HG02571 (cell line): ENCODE results near the gene ZNF836.
"Not testable (repeated sequence)": the region's sequence is repeated elsewhere in the genome, so short reads cannot be mapped to it uniquely, and the experiment has no call there.

ENCODE experiments used
- ATAC-seq: cut with Tn5 transposase; IDR thresholded peaks from one replicate; pipeline ENCODE4 v1.9.1; 2021; ENCODE audit warnings: mild to moderate bottlenecking, moderate library complexity; ENCODE audit not compliant: unreplicated experiment

ZNF836 gene

DNA sequence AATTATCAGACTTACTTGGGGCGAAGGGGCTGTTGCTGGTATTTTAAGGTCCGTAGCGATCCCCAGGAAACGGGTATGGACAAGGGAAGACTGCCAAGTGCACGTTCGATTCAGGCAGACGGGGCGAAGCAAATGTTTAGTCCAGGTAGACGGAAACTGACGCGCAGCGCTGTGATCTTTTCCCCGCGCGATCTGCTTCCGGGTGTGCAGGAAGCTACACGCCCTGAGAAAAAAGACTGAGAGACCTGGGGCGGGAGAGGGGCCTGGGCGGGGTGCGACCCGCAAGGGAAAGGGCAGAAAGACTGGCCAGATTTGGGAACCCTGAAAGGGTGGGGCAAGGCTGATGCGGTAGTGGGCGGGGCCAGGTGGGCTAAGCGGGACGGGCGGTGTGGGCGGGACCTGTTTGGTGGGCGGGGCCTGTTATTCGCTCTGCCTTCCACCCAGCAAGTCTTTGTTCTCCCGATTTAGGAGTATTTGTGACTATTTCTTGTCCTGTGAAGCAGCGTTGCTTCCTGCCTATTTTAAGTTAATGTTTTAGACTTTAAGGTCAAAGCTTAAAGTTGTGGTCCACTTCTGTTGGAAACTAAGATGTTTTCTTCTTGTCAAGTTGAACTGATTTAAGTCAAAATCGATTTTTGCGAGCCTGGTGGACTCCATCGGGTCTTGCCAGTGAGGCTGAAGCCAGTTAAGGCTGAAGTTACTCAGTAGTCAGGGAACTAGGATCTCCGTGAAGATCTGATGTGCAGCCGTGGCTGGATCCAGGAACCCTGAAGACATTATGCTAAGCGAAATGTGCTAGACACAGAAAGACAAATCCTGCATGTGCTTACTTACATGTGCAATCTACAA is at the start of gene ZNF836:
ZNF836 (minus strand) TSS at position 301 of the 849 bp plus-strand sequence. CDS start 3,549 bp downstream, outside the sequence.
- ATAC-seq = no peak

DNA sequence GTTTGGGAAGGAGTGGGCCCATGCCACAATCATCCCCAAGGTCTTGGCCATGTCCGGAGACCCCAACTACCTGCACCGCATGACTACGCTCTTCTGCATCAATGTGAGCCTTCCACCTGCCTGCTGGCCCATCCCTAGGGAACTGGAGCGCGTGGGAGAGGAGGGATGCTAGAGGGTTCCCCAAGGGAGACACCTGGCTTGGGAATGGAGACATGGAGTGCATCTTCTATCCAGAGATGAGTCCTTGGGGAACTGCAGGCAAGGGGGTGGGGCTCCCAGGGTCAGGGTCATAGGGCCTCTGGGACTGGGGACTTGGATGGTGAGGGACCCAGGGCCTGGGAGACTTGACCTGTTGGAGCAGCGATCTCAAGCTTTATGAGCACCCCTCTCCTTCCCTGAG is 49.6 kb upstream of the ZNF836 start:
- ATAC-seq = no peak

GRCh38 chr19:52219611-52220010 is 48.2 kb upstream of the ZNF836 start:
- no peak for ATAC-seq

DNA sequence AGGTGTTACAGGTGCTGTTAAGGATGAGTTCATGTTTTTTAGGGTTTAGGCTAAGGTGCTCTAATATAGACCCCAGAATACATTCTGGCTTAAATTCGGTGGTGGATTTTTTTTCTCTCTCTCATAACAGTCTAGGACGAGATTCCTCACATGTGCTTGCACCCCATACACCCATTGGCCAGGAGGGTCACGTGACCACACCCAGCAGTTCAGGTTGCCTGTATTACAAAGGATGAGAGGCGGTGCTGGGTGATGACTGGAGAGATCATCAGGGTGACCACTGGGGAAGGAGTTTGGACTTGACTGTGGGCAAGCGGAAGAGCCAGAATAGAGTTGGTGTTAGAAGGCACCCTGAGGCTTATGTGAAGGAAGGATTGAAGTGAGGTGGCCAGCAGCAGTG is 46.2 kb upstream of the ZNF836 start:
- ATAC-seq = no peak

GRCh38 chr19:52216401-52216800 is 45.0 kb upstream of the ZNF836 start:
- no peak for ATAC-seq

- no peak for ATAC-seq
Observed at GRCh38 chr19:52214241-52214640, 42.8 kb upstream of the ZNF836 start.

DNA sequence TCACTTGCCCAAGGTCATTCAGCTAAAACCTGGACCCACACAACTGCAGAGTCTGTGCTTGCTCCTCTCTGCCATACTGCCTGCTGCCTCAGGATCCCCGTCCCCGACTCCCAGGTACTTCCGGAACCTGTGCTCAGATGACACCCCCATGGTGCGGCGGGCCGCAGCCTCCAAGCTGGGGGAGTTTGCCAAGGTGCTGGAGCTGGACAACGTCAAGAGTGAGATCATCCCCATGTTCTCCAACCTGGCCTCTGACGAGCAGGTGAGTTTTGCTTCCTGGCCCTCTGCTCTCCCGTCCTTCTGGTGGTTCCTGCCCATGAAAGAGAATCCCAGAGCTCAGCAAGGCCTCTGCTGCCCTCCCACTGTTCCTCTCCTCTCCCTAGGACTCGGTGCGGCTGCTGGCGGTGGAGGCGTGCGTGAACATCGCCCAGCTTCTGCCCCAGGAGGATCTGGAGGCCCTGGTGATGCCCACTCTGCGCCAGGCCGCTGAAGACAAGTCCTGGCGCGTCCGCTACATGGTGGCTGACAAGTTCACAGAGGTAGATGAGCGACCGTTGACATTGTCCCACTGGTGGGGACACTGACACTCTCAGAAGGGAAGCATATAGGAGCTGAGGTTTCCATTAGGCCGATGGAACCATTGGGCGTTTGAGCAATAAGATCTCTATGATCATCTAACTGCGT is 41.3 kb upstream of the ZNF836 start:
- ATAC-seq = no peak

- no peak for ATAC-seq
Observed at GRCh38 chr19:52211926-52212571, 40.6 kb upstream of the ZNF836 start.

DNA sequence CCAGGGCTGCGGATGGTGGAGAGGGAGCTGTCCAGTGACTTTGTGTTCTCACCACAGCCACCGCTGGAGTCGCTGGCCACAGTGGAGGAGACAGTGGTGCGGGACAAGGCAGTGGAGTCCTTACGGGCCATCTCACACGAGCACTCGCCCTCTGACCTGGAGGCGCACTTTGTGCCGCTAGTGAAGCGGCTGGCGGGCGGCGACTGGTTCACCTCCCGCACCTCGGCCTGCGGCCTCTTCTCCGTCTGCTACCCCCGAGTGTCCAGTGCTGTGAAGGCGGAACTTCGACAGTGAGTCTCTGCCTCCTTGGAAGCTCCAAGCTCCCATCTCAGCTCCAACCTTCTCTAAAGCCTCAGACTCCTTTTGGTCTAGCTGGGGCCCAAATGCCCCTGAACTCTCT is 39.8 kb upstream of the ZNF836 start:
- ATAC-seq = no peak

DNA sequence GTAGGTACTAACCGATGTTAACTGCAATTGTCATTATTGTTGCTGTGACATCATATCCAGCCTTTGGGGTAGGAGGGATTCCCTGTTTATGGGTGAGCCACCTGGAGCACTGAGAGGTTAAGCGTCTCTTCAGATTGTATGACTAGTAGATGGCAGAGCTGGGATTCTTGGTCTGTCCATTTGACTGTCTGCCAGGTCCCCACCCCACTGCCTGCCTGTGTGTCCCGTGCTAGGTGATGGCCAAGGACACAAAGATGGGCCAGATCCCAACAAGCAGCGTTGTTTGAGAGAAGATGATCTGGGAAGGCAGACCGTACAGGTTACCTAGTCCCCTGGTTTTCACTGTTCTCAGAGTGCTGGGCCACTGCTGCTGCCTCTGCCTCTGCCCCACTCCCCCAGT is 35.1 kb upstream of the ZNF836 start:
- no peak for ATAC-seq

- not testable (repeated sequence) for ATAC-seq
Observed at GRCh38 chr19:52200755-52201391, 29.5 kb upstream of the ZNF836 start.

GRCh38 chr19:52200044-52200443 is 28.6 kb upstream of the ZNF836 start:
- ATAC-seq = no peak

- ATAC-seq = no peak
Observed at GRCh38 chr19:52198678-52199077, 27.3 kb upstream of the ZNF836 start.

- ATAC-seq = no peak
Observed at GRCh38 chr19:52197964-52198363, 26.5 kb upstream of the ZNF836 start.

GRCh38 chr19:52196256-52196967 is 25.0 kb upstream of the ZNF836 start:
- ATAC-seq = no peak

DNA sequence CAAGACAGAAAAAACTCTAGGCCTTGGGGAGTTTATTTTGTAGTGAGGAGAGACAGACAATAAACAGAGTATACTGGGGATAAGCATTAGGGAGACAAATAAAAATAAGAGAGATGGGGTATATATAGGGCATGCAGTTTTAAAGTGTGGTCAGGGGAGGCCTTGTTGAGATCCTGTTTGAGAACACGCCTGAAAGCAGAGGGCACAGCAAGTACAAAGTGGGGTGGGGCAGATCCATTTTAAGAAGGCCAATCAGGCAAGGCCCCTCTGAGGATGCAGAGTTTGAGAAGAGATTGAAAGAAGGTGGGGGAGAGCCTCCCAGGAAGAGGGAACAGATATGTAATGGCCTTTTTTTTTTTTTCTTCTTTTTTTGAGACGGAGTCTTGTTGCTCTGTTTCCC is 20.5 kb upstream of the ZNF836 start:
- ATAC-seq = no peak

DNA sequence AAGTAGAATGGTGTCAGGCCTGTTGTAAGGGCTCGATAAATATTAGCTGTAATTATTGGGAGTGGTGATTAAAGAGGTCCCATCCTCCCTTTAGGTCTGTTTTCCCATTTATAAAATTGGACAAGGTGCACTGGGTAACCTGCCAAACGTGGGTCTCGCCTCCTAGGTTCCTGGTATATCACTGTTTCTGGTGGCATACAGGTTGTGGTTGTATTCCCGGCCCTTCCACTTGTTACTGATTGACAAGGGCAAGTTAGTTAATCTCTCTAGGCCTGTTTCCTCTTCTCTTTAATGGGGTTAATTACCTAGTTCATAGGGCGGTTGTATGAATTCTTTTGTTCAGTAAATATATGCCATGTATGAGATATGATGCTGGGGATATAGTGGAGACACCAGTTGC is 20.0 kb upstream of the ZNF836 start:
- ATAC-seq = no peak

DNA sequence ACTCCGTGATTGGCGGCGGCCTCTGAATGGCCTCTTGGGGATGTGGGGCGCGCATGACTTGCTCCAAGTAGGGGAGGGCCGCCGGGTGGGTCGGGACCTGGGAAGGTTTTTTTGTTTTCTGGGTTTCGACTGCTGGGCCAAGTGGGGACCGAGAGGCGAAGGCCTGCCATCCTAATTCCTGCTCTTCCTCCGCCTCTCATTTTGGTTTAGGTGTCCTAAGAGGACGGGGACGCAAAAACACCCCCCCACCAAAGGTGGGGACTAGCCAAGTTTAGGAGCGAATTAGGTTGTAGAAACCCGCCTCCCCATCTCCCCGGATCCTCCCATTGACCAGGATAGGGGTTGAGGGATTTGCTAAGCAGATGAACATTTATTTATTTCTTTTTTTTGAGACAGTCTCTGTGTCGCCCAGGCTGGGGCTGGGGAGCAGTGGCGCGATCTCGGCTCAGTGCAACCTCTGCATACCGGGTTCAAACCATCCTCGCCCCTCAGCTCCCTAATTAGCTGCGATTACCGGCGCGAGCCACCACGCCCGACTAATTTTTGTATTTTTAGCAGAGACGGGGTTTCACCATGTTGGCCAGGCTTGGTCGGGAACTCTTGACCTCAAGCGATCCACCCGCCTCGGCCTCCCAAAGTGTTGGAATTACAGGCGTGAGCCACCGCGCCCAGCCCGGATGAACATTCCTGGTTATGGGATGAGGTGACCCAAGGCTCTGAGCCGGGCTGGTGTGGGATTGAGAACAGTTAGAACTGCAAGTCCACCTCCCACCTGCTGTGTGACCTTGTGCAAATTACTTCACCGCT is 19.3 kb upstream of the ZNF836 start:
- no peak for ATAC-seq

DNA sequence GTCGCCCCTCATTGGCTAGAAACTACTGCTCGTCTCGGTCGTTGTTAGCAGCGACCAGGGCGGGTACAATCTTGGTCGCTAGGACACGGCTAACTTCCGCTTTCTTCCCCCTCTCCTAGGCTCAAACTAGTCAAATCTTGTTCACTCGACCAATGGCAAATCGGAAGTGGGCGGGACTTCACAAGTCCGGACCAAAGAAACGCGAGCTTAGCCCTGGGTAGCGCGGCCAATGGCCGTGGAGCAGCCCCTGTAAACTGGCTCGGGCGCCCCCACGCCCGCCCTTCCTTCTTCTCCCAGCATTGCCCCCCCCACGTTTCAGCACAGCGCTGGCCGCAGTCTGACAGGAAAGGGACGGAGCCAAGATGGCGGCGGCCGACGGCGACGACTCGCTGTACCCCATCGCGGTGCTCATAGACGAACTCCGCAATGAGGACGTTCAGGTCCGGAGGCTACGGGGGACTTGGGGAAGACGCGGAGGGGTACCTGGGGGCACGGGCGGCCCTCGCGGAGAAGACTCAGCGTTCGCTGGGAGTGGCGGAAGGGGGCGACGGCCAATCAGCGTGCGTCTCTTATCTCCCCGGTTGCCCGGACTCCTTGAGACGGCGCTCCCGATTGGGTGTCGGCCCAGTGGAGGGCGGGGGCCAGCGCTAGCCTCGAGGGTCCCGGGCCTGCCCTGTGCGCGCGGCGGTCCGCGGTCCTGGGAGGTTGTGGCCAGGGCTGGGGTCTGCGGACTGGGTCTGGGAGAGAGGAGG is 18.5 kb upstream of the ZNF836 start, which contains the start of gene PPP2R1A:
PPP2R1A (plus strand) TSS at position 318 of the 752 bp plus-strand sequence; CDS start at position 363, 45 bp downstream.
- ATAC-seq = peak; percentile 88
